Activated CD8-positive, alpha-beta T cell treated with anti-CD3 and anti-CD28 coated beads for 36 hours (primary cell): ENCODE measurements around the gene FSTL3. TPM values are rescaled to one million over a fixed set of nuclear protein-coding genes. Genes with fewer than 3 reads are reported as not detected.

Source experiments
- ATAC-seq: fragments of 200-7000 bp; cut with Tn5 transposase; one replicate; pipeline ENCODE4 v1.10.0; 2021; ENCODE audit warnings: mild to moderate bottlenecking, moderate library complexity
- CTCF ChIA-PET: fragments of 350-600 bp; sonication (Branson Sonifier 250); formaldehyde crosslinking; loops from one replicate; lab custom pipeline; 2021; ENCODE audit warnings: antibody characterized with exemption; lab: Charles Lee
- POLR2A ChIA-PET: fragments of 350-600 bp; sonication (Branson Sonifier 250); formaldehyde crosslinking; loops from one replicate; lab custom pipeline; 2021; ENCODE audit warnings: antibody characterized with exemption; lab: Charles Lee
- DNase-seq: peaks from one replicate; pipeline ENCODE4 v3.0.0-alpha.2; 2020
- H3K27ac Mint-ChIP-seq: one replicate; pipeline ENCODE4 v1.8.0; 2021; ENCODE audit warnings: mild to moderate bottlenecking, mixed read lengths
- H3K27me3 Mint-ChIP-seq: one replicate; pipeline ENCODE4 v1.8.0; 2021; ENCODE audit warnings: mixed read lengths
- H3K36me3 Mint-ChIP-seq: one replicate; pipeline ENCODE4 v1.8.0; 2021; ENCODE audit warnings: low read depth, mixed read lengths
- H3K4me1 Mint-ChIP-seq: one replicate; pipeline ENCODE4 v1.8.0; 2021; ENCODE audit warnings: low read depth, mixed read lengths
- H3K4me3 Mint-ChIP-seq: one replicate; pipeline ENCODE4 v1.8.0; 2021; ENCODE audit warnings: mild to moderate bottlenecking, moderate library complexity, mixed read lengths
- H3K9me3 Mint-ChIP-seq: one replicate; pipeline ENCODE4 v1.8.0; 2021; ENCODE audit warnings: mixed read lengths
- CTCF ChIP-seq: fragments of 200-600 bp; IDR thresholded peaks from one replicate; pipeline ENCODE4 v1.8.0; 2022; ENCODE audit warnings: antibody characterized with exemption, mild to moderate bottlenecking
- intact Hi-C: fragments of 100-400 bp; cut with micrococcal nuclease; formaldehyde crosslinking; loops from one replicate; pipeline ENCODE4 v1.10.0; 2022
- total RNA-seq, 2 experiments: library from RNA; stranded (reverse); gene quantifications; one replicate each; pipeline ENCODE4 v1.2.3, GENCODE V29; 2021

The FSTL3 gene
- total RNA-seq, 2 experiments from 2014 or later, result 12.3 TPM

GRCh38 chr19:648904-649801, 27.0 kb upstream of the FSTL3 start:
- Mint-ChIP-seq H3K4me1 (no peaks in the 10 kb centered on the region), H3K4me3 (no peak overlapping the region), H3K36me3 (peaks cover 7% of the 10 kb centered on the region), H3K27me3 (no peaks in the 10 kb centered on the region), H3K27ac (no peak overlapping the region), H3K9me3 (no peaks in the 10 kb centered on the region)
- DNase-seq (no peak), ATAC-seq (no peak)
- POLR2A ChIA-PET, result interaction anchor here (0.9 to 1.3 kb wide), 4 partner anchors 8 to 15 kb away, joined by 3 to 6 read pairs (median 4); no protein-coding TSS in a partner anchor
- TF ChIP-seq CTCF, result no peak
- CTCF ChIA-PET, result interaction anchor here (1.3 kb wide), 1 partner anchor 24 kb away, joined by 3 read pairs; no protein-coding TSS in a partner anchor
- intact Hi-C loops, result no loop called here

- no peak overlapping the region for H3K27ac Mint-ChIP-seq
- H3K4me1 Mint-ChIP-seq, result peaks cover 5% of the 10 kb centered on the region
- POLR2A ChIA-PET, result interaction anchor here (0.6 to 1.3 kb wide), 5 partner anchors 8 to 38 kb away, joined by 3 to 6 read pairs (median 3); no protein-coding TSS in a partner anchor
- TF ChIP-seq CTCF, result no peak
- no peaks in the 10 kb centered on the region for H3K27me3 Mint-ChIP-seq
- intact Hi-C loops, result no loop called here
- DNase-seq (no peak), ATAC-seq (no peak)
- CTCF ChIA-PET, result interaction anchor here (0.6 kb wide), 1 partner anchor 121 kb away, joined by 3 read pairs; no protein-coding TSS in a partner anchor
- no peaks in the 10 kb centered on the region for H3K9me3 Mint-ChIP-seq
- no peak overlapping the region for H3K4me3 Mint-ChIP-seq
- peaks cover 8% of the 10 kb centered on the region for H3K36me3 Mint-ChIP-seq
Observed at GRCh38 chr19:650121-650520, 26.1 kb upstream of the FSTL3 start.

DNA sequence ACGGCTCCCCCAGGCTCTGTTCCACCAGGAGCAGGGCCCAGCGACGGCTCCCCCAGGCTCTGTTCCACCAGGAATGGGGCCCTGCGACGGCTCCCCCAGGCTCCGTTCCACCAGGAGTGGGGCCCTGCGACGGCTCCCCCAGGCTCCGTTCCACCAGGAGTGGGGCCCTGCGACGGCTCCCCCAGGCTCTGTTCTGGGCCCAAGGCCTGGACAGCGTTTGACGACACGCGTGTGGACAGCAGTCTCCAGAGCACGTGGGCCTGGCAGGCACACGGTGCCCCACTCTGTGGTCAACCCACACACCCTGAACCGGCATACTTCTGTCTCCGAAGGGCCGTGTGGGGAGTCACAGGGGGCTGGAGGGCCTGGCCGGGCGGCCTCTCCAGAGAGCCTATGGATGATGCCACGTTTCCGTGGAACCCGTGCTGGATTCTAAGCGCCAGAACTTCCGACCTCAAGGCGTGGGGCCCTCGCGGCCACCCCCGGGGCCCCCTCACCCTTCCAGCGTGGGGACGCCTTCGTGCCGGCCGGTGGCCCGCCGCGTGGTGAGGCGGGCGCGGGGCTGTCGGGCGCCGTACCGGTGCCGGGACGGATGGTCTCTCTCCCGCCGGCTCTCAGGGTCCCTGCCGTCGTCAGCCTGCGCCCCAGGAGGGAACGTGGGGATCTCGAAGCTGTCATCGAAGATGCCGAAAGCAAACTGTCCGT, 24.9 kb upstream of the FSTL3 start:
- H3K27me3 Mint-ChIP-seq, result no peaks in the 10 kb centered on the region
- no peak for DNase-seq
- no peak overlapping the region for H3K4me3 Mint-ChIP-seq
- peaks cover 15% of the 10 kb centered on the region for H3K4me1 Mint-ChIP-seq
- POLR2A ChIA-PET, result no interaction called here
- intact Hi-C loops, result no loop called here
- no peak for ATAC-seq
- CTCF ChIA-PET, result no interaction called here
- H3K9me3 Mint-ChIP-seq, result no peaks in the 10 kb centered on the region
- no peak overlapping the region for H3K27ac Mint-ChIP-seq
- peaks cover 18% of the 10 kb centered on the region for H3K36me3 Mint-ChIP-seq
- TF ChIP-seq CTCF, result no peak

GRCh38 chr19:651991-652390, 24.2 kb upstream of the FSTL3 start:
- CTCF ChIA-PET, result no interaction called here
- TF ChIP-seq CTCF, result no peak
- peaks cover 17% of the 10 kb centered on the region for H3K4me1 Mint-ChIP-seq
- H3K9me3 Mint-ChIP-seq, result no peaks in the 10 kb centered on the region
- no peak for ATAC-seq
- no peaks in the 10 kb centered on the region for H3K27me3 Mint-ChIP-seq
- DNase-seq, result no peak
- intact Hi-C loops, result no loop called here
- no peak overlapping the region for H3K4me3 Mint-ChIP-seq
- POLR2A ChIA-PET, result no interaction called here
- H3K27ac Mint-ChIP-seq, result no peak overlapping the region
- peaks cover 20% of the 10 kb centered on the region for H3K36me3 Mint-ChIP-seq
